NCI-H2029 treated with DMSO at 0.1 percent for 48 hours (cell line): ENCODE results near the gene SMURF1.

Source experiments
- DNase-seq: peaks from one replicate; lab custom pipeline; 2025; lab: John Stamatoyannopoulos, UW

The SMURF1 gene

DNA sequence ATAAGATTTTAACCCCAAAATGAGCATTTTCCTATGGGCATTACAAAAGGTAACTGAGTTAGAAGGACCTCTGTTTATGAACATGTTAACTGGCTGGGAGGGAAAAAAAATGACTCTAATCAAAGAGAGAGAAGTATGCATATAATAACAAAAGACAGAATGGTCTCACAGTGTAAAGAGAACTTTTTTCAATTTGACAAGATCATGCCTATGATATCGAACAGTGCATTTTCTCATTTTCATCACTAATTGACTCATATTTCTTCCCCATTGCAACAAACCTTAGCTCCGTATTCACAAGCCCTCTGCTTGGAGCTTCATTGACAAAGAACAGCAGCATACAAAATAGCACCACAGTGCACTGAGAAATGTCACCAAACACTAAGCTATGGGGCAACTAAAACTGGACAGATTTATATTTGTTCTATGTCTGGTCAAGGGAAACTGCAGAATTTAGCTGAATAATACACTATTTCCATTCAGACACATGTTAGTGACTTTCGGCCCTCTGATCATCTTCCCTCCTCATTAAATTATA lies 45.6 kb downstream of the SMURF1 start:
- no peak for DNase-seq

DNA sequence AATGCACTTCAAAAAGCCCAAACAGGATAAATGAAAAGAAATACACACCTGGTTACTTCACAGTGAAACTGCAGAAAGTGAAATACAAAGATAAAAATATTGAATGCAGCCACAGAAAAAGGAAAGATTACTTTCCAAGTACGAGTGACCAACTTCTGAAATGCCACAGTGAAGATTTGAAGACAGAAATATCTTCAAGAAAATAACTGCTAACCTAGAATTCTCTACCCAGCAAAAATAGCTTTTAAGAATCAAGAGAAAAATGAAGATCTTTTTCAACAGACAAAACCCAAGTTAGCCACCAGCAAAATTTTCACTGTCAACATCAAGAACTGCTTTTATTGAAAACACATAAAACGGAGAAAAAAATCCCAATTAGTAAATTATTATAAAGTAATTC lies 46.2 kb downstream of the SMURF1 start:
- no peak for DNase-seq

DNA sequence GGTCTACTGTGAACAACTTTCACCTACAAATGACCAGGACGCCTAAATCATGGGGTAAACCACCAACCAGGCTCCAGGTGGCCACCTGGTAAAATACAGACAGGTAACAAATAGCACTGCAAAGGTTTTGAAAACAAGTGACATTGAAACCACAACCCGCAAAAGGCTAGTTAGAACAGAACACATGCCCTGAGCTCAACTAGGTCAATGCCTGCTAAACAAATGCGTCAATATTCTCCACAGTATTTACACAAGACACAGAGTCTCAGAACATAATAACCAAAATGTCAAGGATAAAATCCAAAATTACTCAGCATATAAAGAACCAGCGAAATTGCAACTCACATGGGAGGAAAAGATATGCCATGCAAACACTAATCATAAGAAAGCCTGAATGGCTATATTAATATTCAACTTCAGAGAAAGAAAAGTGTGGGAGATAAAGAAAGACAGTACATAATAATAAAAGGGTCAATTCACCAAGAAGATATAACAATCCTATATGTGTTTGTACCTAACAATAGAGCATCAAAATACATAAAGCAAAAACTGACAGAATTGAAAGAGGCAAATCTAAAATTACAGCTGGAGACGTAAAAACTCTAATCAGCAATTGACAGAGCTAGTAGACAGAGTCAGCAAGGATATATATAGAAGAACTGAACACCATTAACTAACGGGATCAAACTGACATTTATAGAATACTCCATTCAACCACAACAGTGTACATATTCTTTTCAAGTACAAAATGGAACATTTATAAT lies 47.6 kb downstream of the SMURF1 start:
- DNase-seq, result no peak

DNA sequence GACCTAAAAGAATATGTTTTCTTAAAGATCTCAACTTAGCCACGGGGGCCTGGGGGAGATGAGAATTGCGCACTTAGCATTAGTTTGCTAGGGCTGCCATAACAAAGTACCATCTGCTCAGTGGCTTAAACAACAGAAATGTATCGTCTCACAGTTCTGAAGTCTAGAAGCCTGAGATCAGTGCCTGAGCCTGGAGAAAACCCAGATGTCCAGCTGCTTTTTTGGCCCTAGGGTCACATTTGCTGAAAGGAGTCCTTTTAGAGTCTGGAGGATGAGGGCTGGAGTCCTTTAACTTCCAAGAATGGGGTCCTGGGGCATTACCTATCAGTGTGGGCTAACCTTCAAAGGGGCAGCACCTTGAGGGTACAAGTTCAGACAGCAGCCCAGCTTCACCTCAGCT lies 48.2 kb downstream of the SMURF1 start:
- no peak for DNase-seq

DNA sequence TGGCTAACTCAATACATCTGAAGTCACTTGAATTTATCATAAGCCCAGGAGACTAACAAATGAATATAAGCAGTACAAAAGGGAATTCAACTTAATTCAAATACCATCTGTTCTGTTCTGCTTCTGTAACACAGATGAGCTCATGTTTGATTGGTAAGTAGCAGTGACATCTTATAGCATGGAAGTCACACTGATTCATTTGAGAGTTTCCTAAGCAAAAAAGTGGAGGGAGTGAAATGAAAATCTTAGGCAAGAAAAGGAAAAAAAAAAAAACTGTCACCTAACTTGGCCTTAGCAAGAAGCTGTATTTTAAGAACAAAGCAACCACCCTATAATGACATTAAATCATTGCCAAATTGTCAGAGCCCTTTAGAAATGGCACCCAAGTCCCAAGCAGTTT lies 49.5 kb downstream of the SMURF1 start:
- no peak for DNase-seq

DNA sequence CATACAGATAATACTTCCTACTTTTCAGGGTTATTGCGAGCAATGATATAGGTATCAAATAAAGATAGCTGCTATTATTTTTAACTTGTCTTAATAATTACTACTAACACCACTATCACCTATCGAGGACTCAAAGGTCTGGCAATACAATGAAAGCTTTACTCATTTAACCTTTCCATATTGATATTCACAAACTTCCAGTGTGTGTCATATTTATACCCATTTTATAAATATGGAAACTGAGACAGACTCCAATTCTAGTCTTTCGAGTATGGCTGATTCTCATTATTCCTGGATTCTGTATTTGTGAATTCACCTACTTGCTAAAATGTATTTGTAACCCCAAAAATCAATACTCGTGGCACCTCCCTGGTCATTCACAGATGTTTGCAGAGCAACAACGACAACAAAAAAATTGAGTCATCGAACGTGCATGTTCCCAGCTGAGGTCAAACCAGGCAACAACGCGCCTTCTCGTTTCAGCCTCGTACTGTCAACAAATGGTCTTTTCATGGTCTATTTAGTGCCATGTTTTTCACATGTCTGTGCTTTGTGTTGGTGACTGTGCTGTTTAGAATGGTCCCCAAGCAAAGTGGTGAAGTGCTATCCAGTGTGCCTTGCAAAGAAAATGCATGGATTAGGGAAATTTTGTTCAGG lies 51.7 kb downstream of the SMURF1 start:
- peak; percentile 40 for DNase-seq

DNA sequence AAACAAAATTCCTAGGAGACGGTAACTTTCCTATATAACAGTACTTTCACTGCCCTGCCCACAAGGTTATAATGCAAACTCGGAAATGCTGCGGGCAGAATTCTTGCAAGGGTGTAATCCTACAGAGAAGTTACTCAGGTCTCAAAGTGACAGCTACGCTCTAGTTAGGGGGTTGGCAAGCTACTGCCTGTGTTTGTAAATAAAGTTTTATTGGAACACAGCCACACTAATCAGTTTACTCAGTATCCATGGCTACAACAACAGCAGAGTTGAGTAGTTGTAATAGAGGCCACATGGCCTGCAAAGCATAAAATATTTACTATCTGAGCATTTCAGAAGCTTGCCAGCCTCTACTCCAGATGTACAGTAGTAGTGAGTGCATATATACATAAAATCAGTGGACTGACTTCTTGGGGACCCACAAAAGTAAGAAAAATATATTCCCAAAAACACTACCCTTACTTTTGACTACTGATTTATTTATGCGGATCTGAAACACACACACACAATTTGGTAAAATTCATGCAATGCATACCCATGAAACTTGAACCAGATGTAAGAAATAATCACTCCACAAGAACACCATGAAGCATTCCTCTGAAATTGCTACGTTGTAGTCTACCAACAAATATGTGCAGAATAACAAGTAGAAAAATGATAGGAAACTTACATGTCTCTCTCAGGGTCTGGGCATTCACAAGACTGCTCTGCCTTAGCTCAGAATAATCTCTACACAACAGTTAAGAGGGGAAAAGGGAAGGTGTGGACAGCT lies 53.0 kb downstream of the SMURF1 start:
- peak; percentile 31 for DNase-seq

DNA sequence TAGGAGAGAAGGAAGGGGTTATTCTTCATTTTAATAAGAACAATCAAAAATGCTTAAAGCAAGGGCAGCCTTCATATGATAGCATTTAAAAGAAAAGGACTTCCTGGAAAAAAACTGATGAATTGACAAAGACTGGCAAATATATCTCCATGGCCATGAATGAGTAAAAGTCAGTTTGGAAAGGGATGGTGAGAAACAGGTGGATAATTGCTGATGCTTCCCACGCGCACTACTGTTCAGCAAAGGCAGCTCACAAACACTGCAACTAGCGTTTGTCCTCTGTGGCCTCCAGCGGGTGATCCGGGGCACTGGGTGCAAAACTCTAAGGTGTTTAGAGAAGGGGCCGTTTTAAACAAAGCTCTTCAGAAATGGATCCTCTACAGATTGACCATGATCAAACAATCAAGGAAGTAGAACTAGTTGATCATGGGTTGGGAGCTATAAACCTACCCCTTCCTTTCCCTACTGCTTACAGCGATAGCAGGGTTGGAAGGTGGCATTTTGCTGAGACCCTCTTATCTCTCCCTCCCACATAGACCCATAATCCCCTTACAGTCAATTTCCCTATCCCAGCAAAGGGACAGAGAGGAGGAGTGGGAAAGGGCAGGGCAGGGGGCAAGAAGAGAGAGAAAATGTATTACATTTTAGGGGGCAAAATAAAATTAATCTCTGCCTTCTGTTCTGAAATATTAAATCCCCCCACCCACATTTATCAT lies 53.8 kb downstream of the SMURF1 start:
- DNase-seq, result no peak

DNA sequence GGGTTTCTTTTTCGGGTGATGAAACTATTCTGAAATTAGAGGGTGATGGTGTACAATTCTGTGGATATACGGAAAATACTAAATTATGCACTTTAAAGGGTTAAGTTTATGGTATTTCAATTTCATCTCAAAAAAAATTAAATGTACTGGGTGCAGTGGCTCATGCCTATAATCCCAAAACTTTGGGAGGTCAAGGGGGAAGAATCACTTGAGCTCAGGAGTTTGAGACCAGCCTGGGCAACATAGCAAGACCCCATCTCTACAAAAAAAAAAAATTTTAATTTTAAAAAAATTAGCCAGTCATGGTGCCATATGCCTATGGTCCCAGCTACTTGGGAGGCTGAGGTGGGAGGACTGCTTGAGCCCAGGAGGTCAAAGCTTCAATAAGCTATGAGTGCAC lies 57.0 kb downstream of the SMURF1 start:
- DNase-seq, result no peak

DNA sequence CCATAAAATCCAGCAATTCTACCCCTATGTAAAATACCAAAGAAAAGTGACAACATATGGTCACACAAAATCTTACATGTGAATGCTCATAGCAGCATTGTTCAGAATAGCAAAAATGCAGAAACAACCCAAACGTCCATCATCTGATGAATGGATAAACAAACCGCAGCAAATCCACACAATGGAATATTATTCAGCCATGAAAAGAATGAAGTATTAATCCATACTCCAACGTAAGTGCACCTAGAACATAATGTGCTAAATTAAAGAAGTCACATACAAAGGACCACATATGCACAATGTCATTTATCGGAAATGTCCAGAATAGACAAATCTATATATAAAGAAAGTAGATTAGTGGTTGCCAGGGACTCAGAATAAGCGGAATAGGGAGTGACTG lies 57.4 kb downstream of the SMURF1 start:
- DNase-seq, result no peak

DNA sequence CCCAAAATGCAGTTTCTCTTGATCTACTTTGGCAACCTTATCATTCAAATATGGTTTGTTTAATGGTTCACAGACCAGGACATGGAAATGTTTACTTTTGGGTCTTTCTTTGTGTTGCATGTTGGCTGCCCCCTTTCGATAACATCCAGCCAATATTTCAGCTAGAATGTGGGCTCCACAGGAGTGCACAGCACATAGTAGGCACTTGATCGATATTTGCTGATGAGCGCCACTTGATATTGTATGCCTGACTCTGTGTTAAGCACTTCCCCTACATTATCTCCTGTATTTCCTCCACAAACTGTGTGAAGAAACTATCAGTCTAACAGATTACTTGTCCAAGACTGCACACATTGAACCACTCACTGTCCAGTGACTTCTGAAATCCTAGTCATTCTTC lies 60.2 kb downstream of the SMURF1 start:
- no peak for DNase-seq

DNA sequence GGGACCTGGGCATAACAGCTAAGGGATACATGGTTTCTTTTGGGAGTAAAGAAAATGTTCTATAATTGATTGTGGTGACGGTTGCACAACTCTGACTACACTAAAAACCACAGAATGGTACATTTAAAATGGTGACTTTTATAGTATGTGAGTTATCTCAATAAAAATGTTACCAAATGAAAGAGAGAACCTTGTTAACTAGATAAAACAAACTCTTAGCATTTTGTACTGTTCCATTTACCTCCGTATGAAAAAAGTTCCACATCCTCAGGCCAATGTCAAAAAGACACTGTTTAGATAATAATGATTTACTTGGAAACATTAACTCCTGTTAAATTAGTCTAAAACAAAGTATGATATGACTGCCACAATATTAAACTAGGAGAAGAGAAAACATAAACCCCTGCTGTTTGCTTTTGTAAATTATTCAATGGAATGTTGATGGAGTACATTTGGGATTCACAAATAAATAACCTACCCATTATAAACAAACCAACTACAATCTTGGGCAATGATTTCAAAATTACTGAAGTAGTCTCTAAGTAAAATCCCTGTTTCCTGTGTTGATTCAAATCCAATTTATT lies 60.7 kb downstream of the SMURF1 start:
- no peak for DNase-seq

DNA sequence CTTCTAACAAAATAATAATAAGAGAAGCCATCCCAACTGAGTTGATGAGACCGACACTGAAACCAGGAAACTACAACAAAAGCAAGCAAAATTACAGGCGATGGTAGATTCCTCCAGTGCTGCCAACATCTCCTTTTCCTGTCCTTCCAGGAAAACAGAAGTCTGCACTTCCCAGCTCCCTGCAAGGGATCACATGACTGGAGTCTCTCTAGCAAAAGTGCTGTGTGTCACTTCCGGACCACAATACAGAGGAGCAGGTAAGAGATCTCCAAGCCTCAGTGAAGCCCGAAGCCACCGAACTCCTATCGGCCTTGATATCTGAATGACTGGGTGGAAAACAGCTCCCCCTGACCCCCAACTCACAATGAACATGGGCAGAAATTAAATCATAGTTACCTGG lies 63.2 kb downstream of the SMURF1 start:
- DNase-seq, result no peak

DNA sequence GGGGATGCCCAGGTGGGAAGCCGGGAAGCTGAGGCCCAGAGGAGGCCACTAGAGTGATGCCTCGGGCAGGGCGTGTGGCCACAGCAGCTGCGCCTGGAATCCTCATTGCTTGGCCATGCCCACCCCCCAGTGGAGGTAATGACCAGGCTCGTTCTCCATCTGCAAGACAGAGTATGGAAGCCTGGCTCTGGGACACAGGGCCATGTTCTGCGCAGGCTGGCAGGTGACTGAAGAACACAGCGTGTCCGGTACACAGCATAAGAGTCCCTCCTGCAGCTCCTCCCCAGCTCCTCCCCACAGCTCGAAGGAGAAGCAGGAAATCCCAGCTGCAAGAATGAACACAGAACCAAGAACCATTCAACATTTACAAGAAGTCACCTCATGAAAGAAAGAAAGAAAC lies 64.8 kb downstream of the SMURF1 start:
- no peak for DNase-seq

DNA sequence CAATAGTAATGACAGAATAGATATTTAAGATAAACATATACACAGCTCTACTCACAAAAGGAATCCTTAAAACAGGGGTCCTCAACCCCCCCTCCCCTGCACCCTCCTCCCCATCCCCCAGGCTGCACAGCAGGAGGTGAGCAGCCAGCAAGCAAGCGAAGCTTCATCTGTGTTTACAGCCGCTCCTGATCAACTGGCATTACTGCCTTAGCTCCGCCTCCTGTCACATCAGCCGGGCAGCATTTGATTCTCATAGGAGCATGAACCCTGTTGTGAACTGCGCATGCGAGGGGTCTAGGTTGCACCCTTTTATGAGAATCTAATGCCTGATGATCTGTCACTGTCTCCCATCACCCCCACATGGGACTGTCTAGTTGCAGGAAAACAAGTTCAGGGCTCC lies 65.5 kb downstream of the SMURF1 start:
- DNase-seq, result no peak

DNA sequence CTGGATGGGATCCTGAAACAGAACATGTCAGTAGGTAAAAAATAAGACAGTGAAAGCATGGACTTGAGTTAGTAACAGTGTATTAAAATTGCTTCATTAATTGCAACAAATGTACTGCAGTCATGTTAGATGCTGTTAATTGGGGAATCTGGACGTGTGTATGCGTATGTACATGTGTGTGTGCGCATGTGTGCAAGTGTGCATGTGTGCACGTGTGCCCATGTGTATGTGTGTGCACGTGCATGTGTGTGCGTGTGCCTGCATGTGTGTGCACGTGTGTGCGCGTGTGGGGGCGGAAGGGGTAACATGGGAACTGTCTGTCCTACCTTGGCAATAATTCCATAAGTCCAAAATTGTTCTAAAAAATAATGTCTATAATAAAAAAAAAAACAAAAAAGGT lies 67.3 kb downstream of the SMURF1 start:
- DNase-seq, result no peak

DNA sequence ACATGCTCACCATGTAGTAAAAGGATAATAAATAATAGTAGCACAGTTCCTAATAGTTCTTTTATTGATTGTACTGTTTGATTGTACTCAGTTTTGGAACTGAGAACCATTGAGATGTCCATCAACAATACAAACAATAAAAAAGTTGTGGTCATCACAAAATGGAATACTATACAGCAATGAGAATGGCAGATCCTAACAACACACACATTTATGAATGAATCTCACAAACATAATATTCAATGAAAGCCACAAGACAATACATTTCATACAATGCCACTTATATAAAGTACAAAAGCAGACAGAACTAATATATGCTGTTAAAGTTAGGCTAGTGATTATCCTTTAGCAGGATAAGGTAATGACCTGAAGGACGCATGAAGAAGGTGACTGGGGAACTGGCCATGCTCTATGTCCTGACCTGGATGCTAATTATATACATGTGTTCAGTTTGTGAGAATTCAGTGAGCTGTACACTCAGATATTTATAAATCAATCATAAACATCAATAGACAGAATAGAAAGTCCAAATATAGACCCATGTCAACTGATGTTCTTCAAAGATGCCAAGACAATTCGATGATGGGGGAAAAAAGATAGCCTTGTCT lies 70.0 kb downstream of the SMURF1 start:
- DNase-seq, result no peak

DNA sequence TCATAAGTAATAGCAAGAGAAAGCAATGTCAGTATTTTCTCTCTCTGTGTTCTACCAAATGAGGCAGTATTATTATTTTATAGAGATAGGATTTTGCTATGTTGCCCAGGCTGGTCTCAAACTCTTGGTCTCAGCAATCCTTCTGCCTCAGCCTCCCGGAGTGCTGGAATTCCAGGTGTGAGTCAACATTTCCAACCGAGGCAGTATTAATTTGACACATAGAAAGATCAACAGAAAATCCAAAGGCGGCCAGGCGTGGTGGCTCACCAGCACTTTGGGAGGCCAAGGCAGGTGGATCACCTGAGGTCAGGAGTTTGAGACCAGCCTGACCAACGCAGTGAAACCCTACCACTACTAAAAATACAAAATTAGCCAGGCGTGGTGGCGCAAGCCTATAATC lies 71.8 kb downstream of the SMURF1 start:
- no peak for DNase-seq

DNA sequence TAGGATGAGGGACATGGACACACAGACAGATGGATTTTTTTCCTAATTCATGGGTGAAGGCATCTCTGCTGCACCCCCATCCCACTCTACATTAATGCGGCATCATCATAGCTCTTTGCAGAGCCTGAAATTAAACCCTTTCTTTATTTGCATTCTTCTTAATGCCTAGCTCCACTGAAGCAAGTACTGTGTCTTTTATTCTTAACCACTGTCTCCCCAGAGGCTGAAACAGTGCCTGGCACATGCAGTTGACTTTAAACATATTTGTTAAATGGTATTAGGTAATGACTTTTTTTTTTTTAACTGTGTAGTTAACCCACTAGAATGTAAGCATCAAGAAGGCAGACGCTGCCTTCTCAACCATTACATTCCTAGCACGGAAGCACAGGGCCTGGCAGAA lies 73.5 kb downstream of the SMURF1 start:
- no peak for DNase-seq

DNA sequence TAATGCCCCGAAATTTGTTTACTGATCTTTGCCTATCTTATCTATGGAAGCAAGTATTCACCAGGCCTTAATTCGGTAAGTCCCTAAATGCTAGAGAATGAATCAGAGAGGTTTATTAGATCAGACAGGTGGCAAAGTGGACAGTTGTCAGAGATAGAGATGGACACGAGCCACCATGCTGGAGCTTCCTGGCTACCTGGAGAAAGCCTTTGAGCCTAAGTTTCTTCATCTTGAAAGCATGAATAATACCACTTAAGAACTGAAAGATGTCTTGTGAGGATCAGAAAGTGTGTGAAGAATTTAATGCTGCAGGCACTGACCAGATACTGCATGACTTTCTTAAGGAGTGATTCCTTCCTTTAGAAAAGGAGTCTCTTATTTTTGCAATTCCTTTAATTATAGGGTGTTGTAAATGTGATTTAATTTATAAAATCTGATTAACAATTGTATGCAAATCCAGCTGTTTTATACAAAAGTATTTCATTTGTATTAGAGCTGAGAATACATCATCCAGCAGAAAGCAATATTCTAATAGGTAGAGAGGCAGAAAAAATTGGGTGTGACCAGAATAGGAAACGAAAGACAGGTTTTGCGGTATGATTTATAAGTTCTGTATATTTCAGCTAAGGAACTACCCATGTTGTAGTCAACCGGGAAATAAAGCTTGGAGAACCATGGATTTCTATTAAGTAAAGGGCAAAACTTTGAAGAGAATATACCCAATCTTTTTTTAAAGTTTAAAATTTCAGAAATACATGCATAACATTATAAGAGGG lies 82.7 kb downstream of the SMURF1 start:
- no peak for DNase-seq

DNA sequence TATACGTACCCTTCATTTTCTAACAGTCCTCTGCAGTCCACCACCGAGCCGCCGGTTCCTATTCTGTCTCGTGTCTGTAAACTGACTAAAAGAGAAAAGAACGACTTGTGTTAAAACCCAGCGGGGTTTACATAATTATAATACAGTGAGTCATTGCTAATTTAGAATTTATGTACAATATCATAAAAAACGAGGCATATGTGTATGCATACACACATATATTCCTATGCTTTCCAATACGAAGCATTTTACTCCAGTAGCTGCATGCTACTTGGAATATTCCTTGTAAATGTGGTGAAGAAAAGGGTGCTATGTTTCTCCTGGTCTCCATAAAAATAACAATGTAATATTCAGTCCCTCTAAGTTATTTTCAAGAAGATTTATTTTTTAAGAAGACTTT lies 89.1 kb downstream of the SMURF1 start:
- no peak for DNase-seq
